ENCODE measurements around the gene ISG15.

ISG15 gene

GRCh38 chr1:1049318-1050165 lies 36.2 kb downstream of the ISG15 start:
- Histone ChIP-seq H3K36me3 (ENCODE audit: insufficient read depth, low read length) (peaks cover 16% of the 10 kb centered on the region; the same call in 1 of the 2 replicates), H3K4me1 (ENCODE audit: control insufficient read depth, insufficient read depth, low read length, unreplicated experiment) (no peaks in the 10 kb centered on the region), H3K27me3 (ENCODE audit: insufficient read depth, low read length) (no peaks in the 10 kb centered on the region)

GRCh38 chr1:1050577-1051052 lies 37.3 kb downstream of the ISG15 start:
- peaks cover 12% of the 10 kb centered on the region; the same call in 1 of the 2 replicates for H3K36me3 ChIP-seq (ENCODE audit: insufficient read depth, low read length)
- H3K27ac ChIP-seq (ENCODE audit: low read depth, low read length) = no peak overlapping the region
- no peaks in the 10 kb centered on the region for H3K4me1 ChIP-seq (ENCODE audit: control insufficient read depth, insufficient read depth, low read length, unreplicated experiment)
- H3K79me2 ChIP-seq (ENCODE audit: control insufficient read depth, insufficient read depth, low read length, unreplicated experiment) = no peaks in the 10 kb centered on the region
- no peak overlapping the region for H3K4me3 ChIP-seq (ENCODE audit: low read depth, low read length)
- no peak overlapping the region for H2AFZ ChIP-seq (ENCODE audit: low read length, unreplicated experiment)
- no peaks in the 10 kb centered on the region for H3K27me3 ChIP-seq (ENCODE audit: insufficient read depth, low read length)

More at GRCh38 chr1:1049318-1050165, 36.2 kb downstream of the ISG15 start:
- Histone ChIP-seq H3K4me3 (ENCODE audit: low read depth, low read length) (no peak overlapping the region), H3K27ac (ENCODE audit: low read depth, low read length) (no peak overlapping the region), H2AFZ (ENCODE audit: low read length, unreplicated experiment) (no peak overlapping the region), H3K79me2 (ENCODE audit: control insufficient read depth, insufficient read depth, low read length, unreplicated experiment) (no peaks in the 10 kb centered on the region)

DNA sequence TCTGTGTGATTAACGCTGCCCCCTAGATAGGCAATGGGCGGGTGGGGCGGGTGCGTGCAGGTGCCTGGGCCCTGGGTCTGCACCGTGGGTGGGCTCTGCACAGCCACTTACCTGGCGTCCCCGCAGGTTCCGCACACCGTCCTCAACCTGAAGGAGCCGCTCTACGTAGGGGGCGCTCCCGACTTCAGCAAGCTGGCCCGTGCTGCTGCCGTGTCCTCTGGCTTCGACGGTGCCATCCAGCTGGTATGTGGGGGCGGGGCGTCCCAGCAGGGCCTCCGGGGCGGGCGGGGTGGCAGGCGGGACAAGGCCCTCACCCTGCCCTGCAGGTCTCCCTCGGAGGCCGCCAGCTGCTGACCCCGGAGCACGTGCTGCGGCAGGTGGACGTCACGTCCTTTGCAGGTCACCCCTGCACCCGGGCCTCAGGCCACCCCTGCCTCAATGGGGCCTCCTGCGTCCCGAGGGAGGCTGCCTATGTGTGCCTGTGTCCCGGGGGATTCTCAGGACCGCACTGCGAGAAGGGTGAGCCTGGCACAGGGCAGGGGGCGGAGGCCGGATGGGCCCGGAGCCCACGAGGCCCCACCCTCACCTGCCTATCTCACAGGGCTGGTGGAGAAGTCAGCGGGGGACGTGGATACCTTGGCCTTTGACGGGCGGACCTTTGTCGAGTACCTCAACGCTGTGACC lies 38.0 kb downstream of the ISG15 start:
- no peak overlapping the region for H2AFZ ChIP-seq (ENCODE audit: low read length, unreplicated experiment)
- H3K79me2 ChIP-seq (ENCODE audit: control insufficient read depth, insufficient read depth, low read length, unreplicated experiment) = no peaks in the 10 kb centered on the region
- peaks cover 12% of the 10 kb centered on the region; the same call in 1 of the 2 replicates for H3K36me3 ChIP-seq (ENCODE audit: insufficient read depth, low read length)

DNA sequence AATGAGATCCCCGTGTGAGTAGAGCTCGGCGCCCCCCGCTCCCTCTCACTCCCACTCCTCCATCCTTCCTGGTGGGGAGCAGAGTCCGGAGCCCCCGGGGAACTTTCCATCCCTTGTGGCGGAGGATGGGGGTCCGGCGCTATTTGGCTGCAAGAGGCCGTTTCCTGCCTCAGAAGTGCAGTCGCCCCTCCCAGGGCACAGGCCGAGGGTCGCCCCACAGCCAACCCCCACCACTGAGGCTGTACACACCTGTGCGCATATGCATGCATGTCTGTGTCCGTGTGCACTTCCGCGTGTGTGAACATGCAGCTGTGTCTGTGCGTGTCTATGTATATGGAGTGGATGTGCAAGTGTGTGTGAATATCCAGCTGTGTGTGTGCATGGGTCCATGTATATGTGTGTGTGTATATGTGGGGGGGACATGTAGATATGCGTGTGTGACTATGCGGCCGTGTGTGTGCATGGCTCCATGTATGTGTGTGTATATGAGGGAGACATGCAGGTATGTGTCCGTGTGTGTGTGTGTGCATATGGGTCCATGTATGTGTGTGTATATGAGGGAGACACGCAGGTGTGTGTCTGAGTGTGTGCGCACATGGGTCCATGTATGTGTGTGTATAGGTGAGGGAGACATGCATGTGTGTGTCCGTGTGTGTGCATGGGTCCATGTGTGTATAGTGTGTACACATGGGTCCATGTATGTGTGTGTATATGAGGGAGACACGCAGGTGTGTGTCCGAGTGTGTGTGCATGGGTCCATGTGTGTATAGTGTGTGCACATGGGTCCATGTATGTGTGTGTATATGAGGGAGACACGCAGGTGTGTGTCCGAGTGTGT lies 38.9 kb downstream of the ISG15 start:
- Histone ChIP-seq H3K36me3 (ENCODE audit: insufficient read depth, low read length) (peaks cover 10% of the 10 kb centered on the region; the same call in 1 of the 2 replicates), H3K27me3 (ENCODE audit: insufficient read depth, low read length) (no peaks in the 10 kb centered on the region), H2AFZ (ENCODE audit: low read length, unreplicated experiment) (no peak overlapping the region), H3K79me2 (ENCODE audit: control insufficient read depth, insufficient read depth, low read length, unreplicated experiment) (no peaks in the 10 kb centered on the region), H3K4me3 (ENCODE audit: low read depth, low read length) (no peak overlapping the region), H3K27ac (ENCODE audit: low read depth, low read length) (no peak overlapping the region), H3K4me1 (ENCODE audit: control insufficient read depth, insufficient read depth, low read length, unreplicated experiment) (no peaks in the 10 kb centered on the region)

More for the DNA sequence above, 38.0 kb downstream of the ISG15 start:
- no peaks in the 10 kb centered on the region for H3K4me1 ChIP-seq (ENCODE audit: control insufficient read depth, insufficient read depth, low read length, unreplicated experiment)
- no peak overlapping the region for H3K4me3 ChIP-seq (ENCODE audit: low read depth, low read length)
- H3K27me3 ChIP-seq (ENCODE audit: insufficient read depth, low read length) = no peaks in the 10 kb centered on the region
- no peak overlapping the region for H3K27ac ChIP-seq (ENCODE audit: low read depth, low read length)

DNA sequence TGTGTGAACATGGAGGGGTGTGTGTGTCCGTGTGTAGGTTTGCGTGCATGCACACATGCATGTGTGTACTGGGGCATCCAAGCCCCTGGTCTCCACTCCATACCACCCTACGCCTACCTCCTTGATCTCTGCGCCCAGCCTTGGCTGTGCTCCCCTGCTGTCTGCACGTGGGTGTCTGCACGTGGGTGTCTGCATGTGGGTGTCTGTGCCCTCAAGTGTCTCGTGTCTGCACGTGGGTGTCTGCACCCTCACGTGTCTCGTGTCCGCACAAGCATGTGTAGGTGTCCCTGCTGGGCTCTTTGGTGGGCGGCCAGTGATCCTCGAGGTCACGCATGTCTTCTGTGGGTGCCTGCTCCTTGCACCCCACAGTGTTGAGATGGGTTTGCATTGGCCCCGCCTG lies 39.7 kb downstream of the ISG15 start:
- no peak overlapping the region for H3K27ac ChIP-seq (ENCODE audit: low read depth, low read length)
- no peak overlapping the region for H3K4me3 ChIP-seq (ENCODE audit: low read depth, low read length)
- peaks cover 7% of the 10 kb centered on the region; the same call in 1 of the 2 replicates for H3K36me3 ChIP-seq (ENCODE audit: insufficient read depth, low read length)
- no peaks in the 10 kb centered on the region for H3K27me3 ChIP-seq (ENCODE audit: insufficient read depth, low read length)
- H3K4me1 ChIP-seq (ENCODE audit: control insufficient read depth, insufficient read depth, low read length, unreplicated experiment) = peaks cover 2% of the 10 kb centered on the region
- H2AFZ ChIP-seq (ENCODE audit: low read length, unreplicated experiment) = no peak overlapping the region
- no peaks in the 10 kb centered on the region for H3K79me2 ChIP-seq (ENCODE audit: control insufficient read depth, insufficient read depth, low read length, unreplicated experiment)

DNA sequence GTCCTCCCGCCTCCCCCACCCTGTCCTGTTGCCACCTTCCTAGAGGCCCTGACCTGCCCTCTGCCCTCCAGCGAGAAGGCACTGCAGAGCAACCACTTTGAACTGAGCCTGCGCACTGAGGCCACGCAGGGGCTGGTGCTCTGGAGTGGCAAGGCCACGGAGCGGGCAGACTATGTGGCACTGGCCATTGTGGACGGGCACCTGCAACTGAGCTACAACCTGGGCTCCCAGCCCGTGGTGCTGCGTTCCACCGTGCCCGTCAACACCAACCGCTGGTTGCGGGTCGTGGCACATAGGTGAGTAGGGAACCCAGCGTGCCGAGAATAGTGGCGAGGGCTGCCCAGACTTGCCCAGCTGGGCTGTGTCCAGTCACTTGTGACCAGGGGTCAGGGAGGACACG lies 40.4 kb downstream of the ISG15 start:
- Histone ChIP-seq H3K27me3 (ENCODE audit: insufficient read depth, low read length) (no peaks in the 10 kb centered on the region), H3K27ac (ENCODE audit: low read depth, low read length) (no peak overlapping the region), H2AFZ (ENCODE audit: low read length, unreplicated experiment) (no peak overlapping the region), H3K79me2 (ENCODE audit: control insufficient read depth, insufficient read depth, low read length, unreplicated experiment) (no peaks in the 10 kb centered on the region), H3K36me3 (ENCODE audit: insufficient read depth, low read length) (peaks cover 7% of the 10 kb centered on the region; the same call in 1 of the 2 replicates), H3K4me1 (ENCODE audit: control insufficient read depth, insufficient read depth, low read length, unreplicated experiment) (peaks cover 8% of the 10 kb centered on the region), H3K4me3 (ENCODE audit: low read depth, low read length) (no peak overlapping the region)

- H3K27me3 ChIP-seq (ENCODE audit: insufficient read depth, low read length) = no peaks in the 10 kb centered on the region
- H3K4me1 ChIP-seq (ENCODE audit: control insufficient read depth, insufficient read depth, low read length, unreplicated experiment) = peaks cover 8% of the 10 kb centered on the region
- H3K4me3 ChIP-seq (ENCODE audit: low read depth, low read length) = no peak overlapping the region
- no peaks in the 10 kb centered on the region for H3K79me2 ChIP-seq (ENCODE audit: control insufficient read depth, insufficient read depth, low read length, unreplicated experiment)
- no peak overlapping the region for H3K27ac ChIP-seq (ENCODE audit: low read depth, low read length)
- H3K36me3 ChIP-seq (ENCODE audit: insufficient read depth, low read length) = peaks cover 7% of the 10 kb centered on the region; the same call in 1 of the 2 replicates
- no peak overlapping the region for H2AFZ ChIP-seq (ENCODE audit: low read length, unreplicated experiment)
Observed at GRCh38 chr1:1054099-1054700, 40.9 kb downstream of the ISG15 start.

DNA sequence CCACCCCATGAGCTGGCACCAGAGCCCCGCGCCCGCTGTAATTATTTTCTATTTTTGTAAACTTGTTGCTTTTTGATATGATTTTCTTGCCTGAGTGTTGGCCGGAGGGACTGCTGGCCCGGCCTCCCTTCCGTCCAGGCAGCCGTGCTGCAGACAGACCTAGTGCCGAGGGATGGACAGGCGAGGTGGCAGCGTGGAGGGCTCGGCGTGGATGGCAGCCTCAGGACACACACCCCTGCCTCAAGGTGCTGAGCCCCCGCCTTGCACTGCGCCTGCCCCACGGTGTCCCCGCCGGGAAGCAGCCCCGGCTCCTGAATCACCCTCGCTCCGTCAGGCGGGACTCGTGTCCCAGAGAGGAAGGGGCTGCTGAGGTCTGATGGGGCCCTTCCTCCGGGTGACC lies 41.7 kb downstream of the ISG15 start:
- no peak overlapping the region for H3K27ac ChIP-seq (ENCODE audit: low read depth, low read length)
- no peak overlapping the region for H2AFZ ChIP-seq (ENCODE audit: low read length, unreplicated experiment)
- peaks cover 8% of the 10 kb centered on the region for H3K4me1 ChIP-seq (ENCODE audit: control insufficient read depth, insufficient read depth, low read length, unreplicated experiment)
- no peak overlapping the region for H3K4me3 ChIP-seq (ENCODE audit: low read depth, low read length)
- H3K79me2 ChIP-seq (ENCODE audit: control insufficient read depth, insufficient read depth, low read length, unreplicated experiment) = no peaks in the 10 kb centered on the region
- H3K36me3 ChIP-seq (ENCODE audit: insufficient read depth, low read length) = peaks cover 7% of the 10 kb centered on the region; the same call in 1 of the 2 replicates
- 0 out of 2 replicates have a peak, but pooled peaks cover under 1% of the 10 kb centered on the region for H3K27me3 ChIP-seq (ENCODE audit: insufficient read depth, low read length)

DNA sequence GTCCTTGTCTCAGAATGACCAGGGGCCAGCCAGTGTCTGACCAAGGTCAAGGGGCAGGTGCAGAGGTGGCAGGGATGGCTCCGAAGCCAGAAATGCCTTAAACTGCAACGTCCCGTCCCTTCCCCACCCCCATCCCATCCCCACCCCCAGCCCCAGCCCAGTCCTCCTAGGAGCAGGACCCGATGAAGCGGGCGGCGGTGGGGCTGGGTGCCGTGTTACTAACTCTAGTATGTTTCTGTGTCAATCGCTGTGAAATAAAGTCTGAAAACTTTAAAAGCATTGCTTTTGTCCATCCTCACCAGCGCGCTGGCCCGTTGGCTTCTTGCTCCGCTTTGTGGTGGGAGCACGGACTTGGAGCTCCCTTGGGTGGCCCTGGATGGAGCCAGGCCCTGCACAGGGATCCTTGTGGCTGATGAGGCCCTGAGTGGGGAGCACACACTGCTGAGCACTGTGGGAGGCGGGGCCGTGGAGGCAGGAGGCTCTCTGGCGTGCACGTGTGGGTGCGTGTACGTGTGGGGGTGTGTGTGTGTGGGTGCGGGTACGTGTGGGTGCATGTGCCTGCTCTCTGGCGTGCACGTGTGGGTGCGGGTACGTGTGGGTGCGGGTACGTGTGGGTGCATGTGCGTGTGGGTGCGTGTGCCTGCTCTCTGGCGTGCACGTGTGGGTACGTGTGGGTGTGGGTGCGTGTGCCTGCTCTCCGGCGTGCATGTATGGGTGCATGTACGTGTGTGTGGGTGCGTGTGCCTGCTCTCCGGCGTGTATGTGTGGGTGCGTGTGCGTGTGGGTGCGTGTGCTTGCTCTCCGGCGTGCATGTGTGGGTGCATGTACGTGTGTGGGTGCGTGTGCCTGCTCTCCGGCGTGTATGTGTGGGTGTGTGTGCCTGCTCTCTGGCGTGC lies 42.8 kb downstream of the ISG15 start:
- H3K27me3 ChIP-seq (ENCODE audit: insufficient read depth, low read length) = 0 out of 2 replicates have a peak, but pooled peaks cover 6% of the 10 kb centered on the region
- no peaks in the 10 kb centered on the region for H3K79me2 ChIP-seq (ENCODE audit: control insufficient read depth, insufficient read depth, low read length, unreplicated experiment)
- peaks cover 7% of the 10 kb centered on the region; the same call in 1 of the 2 replicates for H3K36me3 ChIP-seq (ENCODE audit: insufficient read depth, low read length)
- H3K4me3 ChIP-seq (ENCODE audit: low read depth, low read length) = no peak overlapping the region
- H3K4me1 ChIP-seq (ENCODE audit: control insufficient read depth, insufficient read depth, low read length, unreplicated experiment) = peaks cover 8% of the 10 kb centered on the region
- no peak overlapping the region for H3K27ac ChIP-seq (ENCODE audit: low read depth, low read length)
- H2AFZ ChIP-seq (ENCODE audit: low read length, unreplicated experiment) = no peak overlapping the region

Data from ACC112 (cell line).